Thyroid gland (tissue), 4 donors: Measurements from ENCODE around the gene TRIM4.
"Not testable (repeated sequence)": the region's sequence is repeated elsewhere in the genome, so short reads cannot be mapped to it uniquely, and the experiment has no call there.

ENCODE experiments used
- POLR2A ChIP-seq, 2 donors: fragments of 450-650 bp; IDR thresholded peaks; one replicate each; pipeline ENCODE4 v1.6.1; 2017; ENCODE audit warnings: antibody characterized with exemption in 2 of 2, mild to moderate bottlenecking in 2 of 2, moderate library complexity in 1 of 2
- TF ChIP-seq, protein P1 (sequence below), 6 experiments: fragments of 200-600 bp in 3 of 6; fragments of 450-650 bp in 3 of 6; sonication (generic) in 3 of 6; IDR thresholded peaks; one replicate each; pipeline ENCODE4 v1.5.1; 2016 to 2019; ENCODE audit warnings: antibody characterized with exemption in 6 of 6, mild to moderate bottlenecking in 2 of 6, inconsistent platforms in 1 of 6, moderate library complexity in 1 of 6

- not testable (repeated sequence) for TF ChIP-seq POLR2A (IDR thresholded peaks at IDR 0.05)
- TF ChIP-seq, protein P1, sequence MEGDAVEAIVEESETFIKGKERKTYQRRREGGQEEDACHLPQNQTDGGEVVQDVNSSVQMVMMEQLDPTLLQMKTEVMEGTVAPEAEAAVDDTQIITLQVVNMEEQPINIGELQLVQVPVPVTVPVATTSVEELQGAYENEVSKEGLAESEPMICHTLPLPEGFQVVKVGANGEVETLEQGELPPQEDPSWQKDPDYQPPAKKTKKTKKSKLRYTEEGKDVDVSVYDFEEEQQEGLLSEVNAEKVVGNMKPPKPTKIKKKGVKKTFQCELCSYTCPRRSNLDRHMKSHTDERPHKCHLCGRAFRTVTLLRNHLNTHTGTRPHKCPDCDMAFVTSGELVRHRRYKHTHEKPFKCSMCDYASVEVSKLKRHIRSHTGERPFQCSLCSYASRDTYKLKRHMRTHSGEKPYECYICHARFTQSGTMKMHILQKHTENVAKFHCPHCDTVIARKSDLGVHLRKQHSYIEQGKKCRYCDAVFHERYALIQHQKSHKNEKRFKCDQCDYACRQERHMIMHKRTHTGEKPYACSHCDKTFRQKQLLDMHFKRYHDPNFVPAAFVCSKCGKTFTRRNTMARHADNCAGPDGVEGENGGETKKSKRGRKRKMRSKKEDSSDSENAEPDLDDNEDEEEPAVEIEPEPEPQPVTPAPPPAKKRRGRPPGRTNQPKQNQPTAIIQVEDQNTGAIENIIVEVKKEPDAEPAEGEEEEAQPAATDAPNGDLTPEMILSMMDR (IDR thresholded peaks at IDR 0.05), result not testable (repeated sequence)
These were observed 31.5 kb upstream of the TRIM4 start for GRCh38 chr7:99950819-99951218.
